ENCODE data around the gene NOSIP.

NOSIP gene

DNA sequence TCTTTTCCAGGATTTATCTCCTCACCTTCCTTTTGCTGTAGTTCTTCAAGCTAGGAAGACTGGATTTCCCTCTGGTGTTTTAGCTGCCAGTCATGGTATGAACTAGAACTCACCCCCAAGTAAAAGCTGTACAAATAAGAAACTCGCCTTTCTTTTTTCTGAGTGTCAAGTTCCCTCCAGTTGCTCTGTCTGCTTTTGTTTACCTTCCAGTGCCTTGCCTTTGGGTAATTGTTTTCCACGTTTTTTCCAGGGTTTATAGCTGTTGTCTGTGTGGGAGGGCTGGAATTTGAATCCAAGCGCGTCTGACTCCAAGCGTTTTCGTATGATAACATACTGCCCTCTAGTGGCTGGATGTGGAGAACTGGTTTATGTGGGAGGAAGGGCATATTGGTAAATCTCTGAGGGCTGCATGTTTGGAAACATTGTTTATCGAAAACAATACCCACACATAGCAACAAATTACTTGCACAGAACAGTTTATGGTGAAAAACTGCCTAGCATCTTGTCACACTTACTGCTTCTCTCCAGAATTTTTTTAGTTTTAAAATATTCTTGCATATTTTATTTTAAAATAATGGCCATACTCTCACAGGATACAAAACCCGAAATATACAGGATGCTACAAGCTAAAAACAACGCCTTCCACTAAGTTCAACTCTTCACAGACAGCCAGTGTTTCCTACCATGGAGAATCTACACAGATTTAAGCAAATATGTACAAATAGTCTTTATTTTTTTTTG, 33.4 kb downstream of the NOSIP start:
- no peak for DNase-seq (ENCODE audit: low read depth)
- peak; percentile 75 for TF ChIP-seq CTCF (IDR thresholded peaks at IDR 0.05; ENCODE audit: low read depth, low read length, missing control alignments)
- H3K4me3 ChIP-seq (ENCODE audit: low read depth, low read length): no peak overlapping the region

GRCh38 chr19:49544154-49544553, 36.2 kb downstream of the NOSIP start:
- no peak overlapping the region for H3K4me3 ChIP-seq (ENCODE audit: low read depth, low read length)
- DNase-seq (ENCODE audit: low read depth): no peak
- no peak for TF ChIP-seq CTCF (IDR thresholded peaks at IDR 0.05; ENCODE audit: low read depth, low read length, missing control alignments)

- TF ChIP-seq CTCF (IDR thresholded peaks at IDR 0.05; ENCODE audit: low read depth, low read length, missing control alignments): no peak
- H3K4me3 ChIP-seq (ENCODE audit: low read depth, low read length): no peak overlapping the region
- no peak for DNase-seq (ENCODE audit: low read depth)
Measured at GRCh38 chr19:49543032-49543431, 37.3 kb downstream of the NOSIP start.

DNA sequence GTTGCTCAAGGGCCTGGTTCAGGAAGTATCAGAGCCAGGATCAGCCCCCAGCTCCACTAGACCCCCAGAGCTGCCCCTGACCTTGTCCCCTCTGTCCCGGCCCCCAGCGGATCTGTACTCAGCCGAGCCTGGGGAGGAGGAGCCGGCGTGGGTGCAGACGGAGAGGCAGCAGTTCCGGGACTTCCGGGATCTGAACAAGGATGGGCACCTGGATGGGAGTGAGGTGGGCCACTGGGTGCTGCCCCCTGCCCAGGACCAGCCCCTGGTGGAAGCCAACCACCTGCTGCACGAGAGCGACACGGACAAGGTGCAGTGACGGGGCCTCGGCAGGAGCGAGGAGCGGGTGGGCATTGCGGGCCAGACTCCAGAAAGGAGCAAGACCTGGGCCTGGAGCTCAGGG, 37.9 kb downstream of the NOSIP start:
- TF ChIP-seq CTCF (IDR thresholded peaks at IDR 0.05; ENCODE audit: low read depth, low read length, missing control alignments): no peak
- no peak for DNase-seq (ENCODE audit: low read depth)

DNA sequence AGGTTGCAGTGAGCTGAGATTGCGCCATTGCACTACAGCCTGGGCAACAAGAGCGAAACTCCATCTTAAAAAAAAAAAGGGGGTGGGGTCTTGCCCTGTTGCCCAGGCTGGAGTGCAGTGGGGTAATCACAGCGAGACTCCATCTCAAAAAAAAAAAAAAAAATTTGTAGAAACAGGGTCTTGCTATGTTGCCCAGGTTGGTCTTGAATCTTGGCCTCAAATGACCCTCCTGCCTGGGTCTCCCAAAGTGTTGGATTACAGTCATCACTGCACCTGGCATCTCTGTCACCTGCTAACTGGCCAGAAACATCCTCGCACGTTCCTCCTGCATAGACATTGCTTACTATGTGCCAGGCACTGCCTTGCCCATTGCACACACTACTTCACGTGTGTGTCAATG, 38.4 kb downstream of the NOSIP start:
- H3K4me3 ChIP-seq (ENCODE audit: low read depth, low read length): no peak overlapping the region
- no peak for DNase-seq (ENCODE audit: low read depth)
- no peak for TF ChIP-seq CTCF (IDR thresholded peaks at IDR 0.05; ENCODE audit: low read depth, low read length, missing control alignments)

More for the DNA sequence above, 37.9 kb downstream of the NOSIP start:
- H3K4me3 ChIP-seq (ENCODE audit: low read depth, low read length): no peak overlapping the region

DNA sequence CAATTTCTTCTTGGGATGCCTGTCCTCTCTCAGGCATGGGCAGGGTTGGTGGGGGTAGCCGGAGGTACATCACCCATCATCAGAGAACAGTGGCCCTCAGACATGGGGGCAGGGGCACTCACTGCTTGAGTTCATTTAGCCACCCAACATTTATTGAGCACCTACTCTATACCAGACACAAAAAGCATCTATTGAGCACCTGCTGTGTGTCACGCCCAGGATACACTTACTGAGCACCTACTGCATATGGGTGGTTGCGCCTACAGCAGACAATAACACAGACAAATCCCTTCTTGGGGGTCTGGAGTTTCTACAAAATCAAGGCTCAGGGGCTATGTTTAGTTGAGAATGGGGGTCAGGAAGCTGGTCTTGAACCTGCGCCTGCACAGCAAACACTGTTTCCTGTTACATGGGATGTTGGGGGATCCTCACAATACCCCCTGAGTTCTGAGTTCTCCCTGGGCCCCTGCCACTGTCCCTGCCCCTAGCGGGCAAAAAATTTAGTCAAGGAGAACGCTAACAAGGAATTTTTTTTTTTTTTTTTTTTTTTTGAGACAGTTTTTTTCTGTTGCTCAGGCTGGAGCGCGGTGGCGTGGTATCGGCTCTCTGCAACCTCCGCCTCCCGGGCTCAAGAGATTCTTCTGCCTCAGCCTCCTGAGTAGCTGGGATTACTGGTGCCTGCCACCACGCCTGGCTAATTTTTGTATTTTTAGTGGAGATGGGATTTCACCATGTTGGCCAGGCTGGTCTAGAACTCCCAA, 41.0 kb downstream of the NOSIP start:
- no peak overlapping the region for H3K4me3 ChIP-seq (ENCODE audit: low read depth, low read length)
- DNase-seq (ENCODE audit: low read depth): no peak
- no peak for TF ChIP-seq CTCF (IDR thresholded peaks at IDR 0.05; ENCODE audit: low read depth, low read length, missing control alignments)

Measured in GM12864 (cell line).